ENCODE results near the gene UCMA. TPM values are rescaled to one million over a fixed set of nuclear protein-coding genes. Genes with fewer than 3 reads are reported as not detected.

The UCMA gene
- total RNA-seq, 2 experiments from 2014 or later: not detected

Other genes with a start within 250 kb of the UCMA start
- under 1 TPM; 0.18 to 0.23 TPM for gene CCDC3, start 232.7 kb downstream of the UCMA start, total RNA-seq
- 100 to 1,000 TPM; 196 to 197 TPM for gene OPTN, start 134.2 kb downstream of the UCMA start, total RNA-seq
- 10 to 100 TPM; 40.7 to 42.9 TPM for gene MCM10, start 72.8 kb downstream of the UCMA start, total RNA-seq
- gene PHYH, start 65.7 kb upstream of the UCMA start, total RNA-seq: 10 to 100 TPM; 10.9 to 11.2 TPM
- 10 to 100 TPM; 50.9 to 53.6 TPM for gene SEPHS1, start 113.9 kb upstream of the UCMA start, total RNA-seq